GM12878 (cell line): ENCODE results near the gene CALHM2. TPM values are rescaled to one million over a fixed set of nuclear protein-coding genes. Genes with fewer than 3 reads are reported as not detected.
A peak's percentile ranks its signal among the peaks of the same experiment; 100 is the strongest.

Source experiments
- ATAC-seq: fragments of 200-7000 bp; cut with Tn5 transposase; 3 replicates; pipeline ENCODE4 v1.9.1; 2020; ENCODE audit warnings: mild to moderate bottlenecking, moderate library complexity
- BruUV-seq: library from RNA; stranded (reverse); fragments of 400-500 nt; replicated peaks from 2 replicates; lab custom pipeline; 2021; lab: Mats Ljungman, UMichigan
- CTCF ChIA-PET: fragments of 300-600 bp; sonication (Branson Sonifier 250); formaldehyde crosslinking; extraction: SDS; loops from one replicate; lab custom pipeline; 2021; ENCODE audit warnings: inconsistent platforms; lab: Yijun Ruan, JAX
- POLR2A ChIA-PET: fragments of 350-600 bp; formaldehyde crosslinking; extraction: SDS; loops from one replicate; lab custom pipeline; 2021; ENCODE audit warnings: inconsistent platforms; lab: Charles Lee
- RAD21 ChIA-PET: fragments of 300-600 bp; sonication (Branson Sonifier 250); formaldehyde crosslinking; loops from one replicate; lab custom pipeline; 2023; ENCODE audit warnings: antibody characterized with exemption; ENCODE audit not compliant: unreplicated experiment; lab: Charles Lee
- SMC1A ChIA-PET: fragments of 300-600 bp; sonication (Branson Sonifier 250); formaldehyde crosslinking; loops from one replicate; lab custom pipeline; 2023; ENCODE audit not compliant: unreplicated experiment, uncharacterized antibody; lab: Charles Lee
- DNase-seq: peaks from one replicate; pipeline ENCODE4 v3.0.0-alpha.2; 2011; ENCODE audit warnings: low read depth, low spot score
- FAIRE-seq: peaks from 3 replicates; lab custom pipeline; 2011; peaks lifted over from hg19 to GRCh38; lab: Jason Lieb, UNC
- H2AFZ ChIP-seq: 2 replicates; pipeline ENCODE4 v1.6.0; 2011; ENCODE audit warnings: low read depth, low read length, control low read depth; ENCODE audit not compliant: control insufficient read depth
- H3K27ac ChIP-seq: 2 replicates; pipeline ENCODE4 v1.5.1; 2011; ENCODE audit warnings: control low read depth; ENCODE audit not compliant: control insufficient read depth, insufficient read depth
- H3K27me3 ChIP-seq, 2 experiments: replicated peaks in 1 of 2; 2 replicates each; pipeline versions ENCODE4 v1.6.0 to v1.6.1; 2011; ENCODE audit warnings: low read length in 1 of 2; ENCODE audit not compliant: control insufficient read depth in 2 of 2, insufficient read depth in 2 of 2
- H3K36me3 ChIP-seq, 2 experiments: 2 replicates each; pipeline ENCODE4 v1.5.1; 2011; ENCODE audit warnings: low read length in 1 of 2; ENCODE audit not compliant: control insufficient read depth in 2 of 2, insufficient read depth in 2 of 2
- H3K4me1 ChIP-seq: 2 replicates; pipeline ENCODE4 v1.6.1; 2011; ENCODE audit warnings: mild to moderate bottlenecking, low read length, moderate library complexity, mixed read lengths; ENCODE audit not compliant: control insufficient read depth, insufficient read depth
- H3K4me2 ChIP-seq: 2 replicates; pipeline ENCODE4 v1.6.0; 2011; ENCODE audit warnings: control low read depth; ENCODE audit not compliant: control insufficient read depth, insufficient read depth
- H3K4me3 ChIP-seq: fragments of 200-600 bp; sonication (generic); 2 replicates; pipeline ENCODE4 v1.5.1; 2016
- H3K79me2 ChIP-seq: 2 replicates; pipeline ENCODE4 v1.6.0; 2011; ENCODE audit warnings: low read length; ENCODE audit not compliant: control insufficient read depth, insufficient read depth
- H3K9ac ChIP-seq: 2 replicates; pipeline ENCODE4 v1.8.0; 2011; ENCODE audit warnings: low read length, control low read depth, mixed read lengths; ENCODE audit not compliant: control insufficient read depth, insufficient read depth
- H3K9me3 ChIP-seq: replicated peaks from 3 replicates; pipeline ENCODE4 v1.5.1; 2011; ENCODE audit warnings: mild to moderate bottlenecking, low read length; ENCODE audit not compliant: control insufficient read depth, insufficient read depth
- H4K20me1 ChIP-seq: 2 replicates; pipeline ENCODE4 v1.6.0; 2011; ENCODE audit not compliant: control insufficient read depth, insufficient read depth
- EP300 ChIP-seq, 2 experiments: fragments of 150-350 bp in 1 of 2; IDR thresholded peaks; 2 replicates each; pipeline ENCODE4 v1.6.1; 2011 to 2012; ENCODE audit warnings: low read depth in 2 of 2, low read length in 2 of 2, borderline replicate concordance in 1 of 2, improper control_type of control experiment in 1 of 2, inconsistent platforms in 1 of 2; ENCODE audit not compliant: control insufficient read depth in 1 of 2
- HDAC2 ChIP-seq: fragments of 200-600 bp; sonication (generic); IDR thresholded peaks from 2 replicates; pipeline ENCODE4 v1.6.1; 2017
- IKZF1 ChIP-seq: fragments of 450-650 bp; conservative IDR thresholded peaks from 2 replicates; pipeline ENCODE4 v1.6.1; 2017; ENCODE audit warnings: antibody characterized with exemption, mild to moderate bottlenecking
- JUND ChIP-seq: IDR thresholded peaks from 2 replicates; pipeline ENCODE4 v1.6.1; 2012; ENCODE audit warnings: low read depth, mild to moderate bottlenecking, low read length, improper control_type of control experiment, moderate library complexity
- PAX8 ChIP-seq: fragments of 450-650 bp; IDR thresholded peaks from 2 replicates; pipeline ENCODE4 v1.6.1; 2017; ENCODE audit warnings: mild to moderate bottlenecking, moderate library complexity
- RELA ChIP-seq: fragments of 450-650 bp; IDR thresholded peaks from 2 replicates; pipeline ENCODE4 v1.8.0; 2014; ENCODE audit warnings: borderline replicate concordance; ENCODE audit not compliant: partially characterized antibody
- SMARCA5 ChIP-seq: fragments of 450-650 bp; IDR thresholded peaks from 2 replicates; pipeline ENCODE4 v1.6.1; 2017; ENCODE audit warnings: mild to moderate bottlenecking
- WGBS: methylation state at CpG from one replicate; pipeline ENCODE4 v1.1.6; 2016; ENCODE audit warnings: low lambda C conversion rate; ENCODE audit not compliant: insufficient replicate concordance, insufficient coverage; ENCODE audit errors: missing lambda C conversion rate; 5-methylcytosine and 5-hydroxymethylcytosine counted together
- in situ Hi-C: fragments of 300-500 bp; cut with MboI; formaldehyde crosslinking; loops from 9 replicates; pipeline ENCODE4 v1.14.3; 2018; ENCODE audit warnings: mixed read lengths
- intact Hi-C: fragments of 100-400 bp; cut with micrococcal nuclease; formaldehyde crosslinking; loops from one replicate; pipeline ENCODE4 v1.14.2; 2022; ENCODE audit not compliant: unreplicated experiment
- polyA plus RNA-seq, 11 experiments: library from polyadenylated mRNA; depleted of rRNA in 4 of 11; unstranded in 6 of 11; stranded (reverse) in 5 of 11; fragments of >200 nt; fragmentation: Nextera tagmentation in 4 of 11; fragmentation: Illumina TruSeq in 1 of 11; extraction: Ambion mirVana in 4 of 11; extraction: Trizol in 1 of 11; gene quantifications; 1 replicate in 1 of 11; 2 replicates in 10 of 11; pipeline versions ENCODE4 v1.2.1 to v1.2.3, GENCODE V29; 2011 to 2016; ENCODE audit warnings: inconsistent platforms in 2 of 11, missing spikeins in 2 of 11, low read depth in 1 of 11
- total RNA-seq, 4 experiments: library from RNA; depleted of rRNA in 3 of 4; stranded (reverse); fragments of >200 nt in 3 of 4; fragmentation: Illumina TruSeq in 1 of 4; extraction: Trizol in 1 of 4; gene quantifications; 2 replicates each; pipeline versions ENCODE4 v1.2.1 to v1.2.3, GENCODE V29; 2013 to 2021
- TF ChIP-seq, protein P1 (sequence below), 3 experiments: IDR thresholded peaks in 2 of 3; conservative IDR thresholded peaks in 1 of 3; 2 replicates each; pipeline ENCODE4 v1.5.1; 2011; ENCODE audit warnings: low read depth in 3 of 3, low read length in 3 of 3, mild to moderate bottlenecking in 3 of 3, control low read depth in 2 of 3, moderate library complexity in 2 of 3, inconsistent platforms in 1 of 3, mixed read lengths in 1 of 3; ENCODE audit not compliant: control insufficient read depth in 2 of 3, insufficient read depth in 1 of 3; ENCODE audit errors: extremely low read depth in 1 of 3

Gene CALHM2
- total and polyA plus RNA-seq, 10 of the 15 experiments (the other 5 are each of a cell fraction or from before 2014, with no cell fraction given), result 0.60 to 23.7 (median 9.3) TPM

DNA sequence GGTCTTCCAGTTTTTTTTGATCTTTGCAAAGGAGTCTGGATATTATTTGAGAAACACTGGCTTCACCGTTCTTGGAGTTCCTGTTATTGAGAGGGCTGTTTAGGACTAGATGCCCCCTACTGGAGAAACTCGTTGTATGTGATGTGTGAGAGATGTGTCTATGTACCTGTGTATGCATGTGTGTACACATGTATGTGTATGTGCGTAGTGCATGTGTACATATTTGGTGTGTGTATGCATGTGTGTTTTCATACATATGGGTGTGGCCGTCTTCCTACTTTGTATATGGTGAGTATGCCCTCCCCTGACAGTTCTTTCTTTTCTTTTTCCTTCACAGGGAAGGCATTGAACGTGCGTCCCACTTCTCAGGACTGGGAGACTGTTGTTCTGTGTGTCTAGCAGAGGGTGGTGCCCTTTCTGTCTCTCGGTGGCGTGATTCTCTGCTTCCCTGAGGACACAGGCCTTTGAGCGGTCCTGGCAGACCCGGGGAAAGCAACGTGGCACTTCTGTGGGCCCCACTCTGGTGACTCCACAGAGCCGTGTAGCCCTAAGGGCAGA is 29.9 kb upstream of the CALHM2 start (continued):
- TF ChIP-seq, protein P1, sequence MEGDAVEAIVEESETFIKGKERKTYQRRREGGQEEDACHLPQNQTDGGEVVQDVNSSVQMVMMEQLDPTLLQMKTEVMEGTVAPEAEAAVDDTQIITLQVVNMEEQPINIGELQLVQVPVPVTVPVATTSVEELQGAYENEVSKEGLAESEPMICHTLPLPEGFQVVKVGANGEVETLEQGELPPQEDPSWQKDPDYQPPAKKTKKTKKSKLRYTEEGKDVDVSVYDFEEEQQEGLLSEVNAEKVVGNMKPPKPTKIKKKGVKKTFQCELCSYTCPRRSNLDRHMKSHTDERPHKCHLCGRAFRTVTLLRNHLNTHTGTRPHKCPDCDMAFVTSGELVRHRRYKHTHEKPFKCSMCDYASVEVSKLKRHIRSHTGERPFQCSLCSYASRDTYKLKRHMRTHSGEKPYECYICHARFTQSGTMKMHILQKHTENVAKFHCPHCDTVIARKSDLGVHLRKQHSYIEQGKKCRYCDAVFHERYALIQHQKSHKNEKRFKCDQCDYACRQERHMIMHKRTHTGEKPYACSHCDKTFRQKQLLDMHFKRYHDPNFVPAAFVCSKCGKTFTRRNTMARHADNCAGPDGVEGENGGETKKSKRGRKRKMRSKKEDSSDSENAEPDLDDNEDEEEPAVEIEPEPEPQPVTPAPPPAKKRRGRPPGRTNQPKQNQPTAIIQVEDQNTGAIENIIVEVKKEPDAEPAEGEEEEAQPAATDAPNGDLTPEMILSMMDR (IDR thresholded peaks at IDR 0.05 in 2 of 3, conservative IDR thresholded peaks at IDR 0.05 in 1 of 3; ENCODE audit: control insufficient read depth in 2 of 3, extremely low read depth in 1 of 3, insufficient read depth in 1 of 3, low read depth in 3 of 3, low read length in 3 of 3), result peak; percentile 67 to 82 (median 76)
- TF ChIP-seq IKZF1, result no peak
- no peak for TF ChIP-seq EP300 (IDR thresholded peaks at IDR 0.05; ENCODE audit: borderline replicate concordance in 1 of 2, control insufficient read depth in 1 of 2, low read depth in 2 of 2, low read length in 2 of 2)
- TF ChIP-seq PAX8, result peak; percentile 90; the same call in 1 of the 2 replicates

DNA sequence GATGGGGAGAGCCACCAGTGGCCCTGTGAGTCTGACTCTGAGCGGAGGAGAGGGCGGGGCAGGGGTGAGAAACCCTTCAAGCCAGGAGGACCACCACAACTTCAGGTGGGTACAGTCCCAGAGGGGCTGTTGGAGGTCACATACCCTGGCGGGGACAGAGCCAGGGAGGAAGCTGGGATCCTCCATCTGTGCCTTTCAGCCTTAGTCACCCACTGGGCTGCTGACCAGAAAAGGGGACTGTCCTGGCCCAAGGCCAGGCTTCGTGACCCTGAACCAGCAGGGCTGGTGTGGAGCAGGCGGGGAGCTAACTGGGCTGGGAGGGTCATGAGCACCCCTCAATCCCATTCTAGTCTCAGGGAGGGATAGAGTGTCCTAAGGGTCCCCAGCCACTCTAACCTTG is 28.4 kb upstream of the CALHM2 start:
- ATAC-seq, result no peak
- intact Hi-C loops, result loop anchor here (5.0 kb wide), 1 partner anchor 33 kb away; no protein-coding TSS in a partner anchor
- RAD21 ChIA-PET, result interaction anchor here (0.9 to 1.7 kb wide), 6 partner anchors 9 to 643 kb away, joined by 3 to 23 read pairs (median 3); no protein-coding TSS in a partner anchor

More for the DNA sequence above, 28.4 kb upstream of the CALHM2 start:
- Histone ChIP-seq H3K4me2 (no peak overlapping the region), H3K79me2 (no peaks in the 10 kb centered on the region), H3K36me3 (no peaks in the 10 kb centered on the region)
- TF ChIP-seq RELA, result no peak
- TF ChIP-seq HDAC2, result no peak
- no peak for TF ChIP-seq JUND
- TF ChIP-seq SMARCA5, result no peak
- TF ChIP-seq, all 136 proteins: peak for 0
- Histone ChIP-seq H4K20me1 (no peaks in the 10 kb centered on the region), H3K9ac (no peak overlapping the region), H3K4me3 (no peak overlapping the region), H2AFZ (no peak overlapping the region), H3K4me1 (peaks cover 7% of the 10 kb centered on the region), H3K27ac (no peak overlapping the region), H3K9me3 (no peaks in the 10 kb centered on the region), H3K27me3 (no peaks in the 10 kb centered on the region)
- CTCF ChIA-PET, result interaction anchor here (0.7 to 10.6 kb wide), 10 partner anchors 10 to 562 kb away, joined by 3 to 195 read pairs (median 5); partner anchors contain the start of genes CALHM2 and CNNM2
- POLR2A ChIA-PET, result no interaction called here
- 71% methylated on average over 5 of the region's 5 CpGs for WGBS
- FAIRE-seq (no peak), DNase-seq (no peak)
- in situ Hi-C loops, result no loop called here
- no TSS peak for BruUV-seq
- SMC1A ChIA-PET, result interaction anchor here (0.8 to 3.2 kb wide), 10 partner anchors 8 to 84 kb away, joined by 3 to 32 read pairs (median 4); partner anchors contain the start of genes ATP5MK, CALHM2 and PDCD11
